Liver (tissue), 3 donors: ENCODE measurements around the gene SPATA2L.

Experiments
- CTCF ChIP-seq: fragments of 150-350 bp; IDR thresholded peaks from 2 replicates; pipeline ENCODE4 v1.5.1; 2017; ENCODE audit warnings: improper control_type of control experiment, low read depth, low read length; ENCODE audit not compliant: missing input control
- EGR1 ChIP-seq, 2 donors: IDR thresholded peaks; 2 replicates each; pipeline ENCODE4 v1.6.1; 2016 to 2018; ENCODE audit warnings: antibody characterized with exemption in 2 of 2, low read depth in 2 of 2
- FOXA1 ChIP-seq: IDR thresholded peaks from 2 replicates; pipeline ENCODE4 v1.6.1; 2016; ENCODE audit warnings: antibody characterized with exemption
- FOXA2 ChIP-seq: IDR thresholded peaks from 2 replicates; pipeline ENCODE4 v1.6.1; 2016; ENCODE audit warnings: antibody characterized with exemption
- GABPA ChIP-seq, 2 donors: IDR thresholded peaks in 1 of 2; conservative IDR thresholded peaks in 1 of 2; 2 replicates each; pipeline ENCODE4 v1.6.1; 2016; ENCODE audit warnings: antibody characterized with exemption in 2 of 2, mild to moderate bottlenecking in 1 of 2, moderate library complexity in 1 of 2
- JUND ChIP-seq, 2 donors: IDR thresholded peaks; 2 replicates each; pipeline ENCODE4 v1.6.1; 2016; ENCODE audit warnings: antibody characterized with exemption in 2 of 2
- MAX ChIP-seq: IDR thresholded peaks from 2 replicates; pipeline ENCODE4 v1.6.1; 2016; ENCODE audit warnings: antibody characterized with exemption
- RAD21 ChIP-seq, 2 donors: IDR thresholded peaks; 2 replicates each; pipeline ENCODE4 v1.6.1; 2016; ENCODE audit warnings: antibody characterized with exemption in 2 of 2, mild to moderate bottlenecking in 2 of 2
- REST ChIP-seq: IDR thresholded peaks from 2 replicates; pipeline ENCODE4 v1.6.1; 2016; ENCODE audit warnings: antibody characterized with exemption, mild to moderate bottlenecking
- RXRA ChIP-seq, 2 donors: IDR thresholded peaks; 2 replicates each; pipeline ENCODE4 v1.6.1; 2017 to 2018; ENCODE audit warnings: antibody characterized with exemption in 2 of 2, mild to moderate bottlenecking in 1 of 2
- SP1 ChIP-seq: IDR thresholded peaks from 2 replicates; pipeline ENCODE4 v1.6.1; 2018; ENCODE audit warnings: antibody characterized with exemption, mild to moderate bottlenecking
- YY1 ChIP-seq: IDR thresholded peaks from 2 replicates; pipeline ENCODE4 v1.6.1; 2016; ENCODE audit warnings: antibody characterized with exemption, mild to moderate bottlenecking
- TF ChIP-seq, protein P1 (sequence below): IDR thresholded peaks from 2 replicates; pipeline ENCODE4 v1.6.1; 2016; ENCODE audit warnings: antibody characterized with exemption
- TF ChIP-seq, protein P2 (sequence below): IDR thresholded peaks from 2 replicates; pipeline ENCODE4 v1.6.1; 2016; ENCODE audit warnings: antibody characterized with exemption
- donor health status: healthy.
- donor health status: healthy.

DNA sequence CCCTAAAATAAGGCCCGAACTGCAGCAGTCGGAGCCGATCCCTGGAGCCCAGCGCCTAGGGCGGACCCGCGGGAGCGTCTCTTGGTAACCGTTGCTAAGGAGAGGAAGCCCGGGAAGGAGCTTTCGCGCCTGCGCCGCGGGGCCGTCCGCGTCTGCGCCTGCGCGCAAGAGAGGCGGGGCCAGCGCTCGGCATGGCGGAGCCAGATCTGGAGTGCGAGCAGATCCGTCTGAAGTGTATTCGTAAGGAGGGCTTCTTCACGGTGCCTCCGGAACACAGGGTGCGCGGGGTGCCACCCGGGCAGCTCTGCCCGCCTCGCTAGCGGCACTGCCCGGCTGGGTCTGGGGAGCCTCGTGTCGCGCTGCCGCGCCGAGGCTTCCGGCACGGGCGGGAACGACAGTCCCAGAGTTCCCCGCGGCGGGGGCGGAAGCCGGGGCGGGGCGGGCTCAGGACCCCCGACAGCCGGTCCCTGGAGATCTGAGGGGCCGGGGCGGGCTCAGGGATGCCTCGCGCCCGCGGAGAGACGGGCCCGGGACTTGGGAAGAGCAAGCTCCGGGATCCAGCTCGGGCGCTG, 14.9 kb downstream of the SPATA2L start, which contains the start of gene CDK10:
- no peak for TF ChIP-seq REST
- TF ChIP-seq FOXA2: no peak
- no peak for TF ChIP-seq CTCF
- TF ChIP-seq YY1: peak; percentile 81
- TF ChIP-seq EGR1 (IDR thresholded peaks at IDR 0.05; ENCODE audit: low read depth in 2 of 2): no peak
- no peak for TF ChIP-seq RAD21 (IDR thresholded peaks at IDR 0.05)
- TF ChIP-seq MAX: no peak
- TF ChIP-seq FOXA1: no peak
- TF ChIP-seq SP1: no peak
- peak in 1 of 2 donors; percentile 6 for TF ChIP-seq GABPA (IDR thresholded peaks at IDR 0.05 in 1 of 2, conservative IDR thresholded peaks at IDR 0.05 in 1 of 2)
- TF ChIP-seq, protein P1, sequence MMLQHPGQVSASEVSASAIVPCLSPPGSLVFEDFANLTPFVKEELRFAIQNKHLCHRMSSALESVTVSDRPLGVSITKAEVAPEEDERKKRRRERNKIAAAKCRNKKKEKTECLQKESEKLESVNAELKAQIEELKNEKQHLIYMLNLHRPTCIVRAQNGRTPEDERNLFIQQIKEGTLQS: no peak
- no peak for TF ChIP-seq JUND (IDR thresholded peaks at IDR 0.05)
- TF ChIP-seq RXRA (IDR thresholded peaks at IDR 0.05): no peak
- TF ChIP-seq, protein P2, sequence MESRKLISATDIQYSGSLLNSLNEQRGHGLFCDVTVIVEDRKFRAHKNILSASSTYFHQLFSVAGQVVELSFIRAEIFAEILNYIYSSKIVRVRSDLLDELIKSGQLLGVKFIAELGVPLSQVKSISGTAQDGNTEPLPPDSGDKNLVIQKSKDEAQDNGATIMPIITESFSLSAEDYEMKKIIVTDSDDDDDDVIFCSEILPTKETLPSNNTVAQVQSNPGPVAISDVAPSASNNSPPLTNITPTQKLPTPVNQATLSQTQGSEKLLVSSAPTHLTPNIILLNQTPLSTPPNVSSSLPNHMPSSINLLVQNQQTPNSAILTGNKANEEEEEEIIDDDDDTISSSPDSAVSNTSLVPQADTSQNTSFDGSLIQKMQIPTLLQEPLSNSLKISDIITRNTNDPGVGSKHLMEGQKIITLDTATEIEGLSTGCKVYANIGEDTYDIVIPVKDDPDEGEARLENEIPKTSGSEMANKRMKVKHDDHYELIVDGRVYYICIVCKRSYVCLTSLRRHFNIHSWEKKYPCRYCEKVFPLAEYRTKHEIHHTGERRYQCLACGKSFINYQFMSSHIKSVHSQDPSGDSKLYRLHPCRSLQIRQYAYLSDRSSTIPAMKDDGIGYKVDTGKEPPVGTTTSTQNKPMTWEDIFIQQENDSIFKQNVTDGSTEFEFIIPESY: no peak
